RPMI7951 (cell line): Measurements from ENCODE around the gene C17orf50. TPM values are rescaled to one million over a fixed set of nuclear protein-coding genes. Genes with fewer than 3 reads are reported as not detected.

ENCODE experiments used
- DNase-seq: peaks from one replicate; pipeline ENCODE4 v3.0.0-alpha.2; 2012; ENCODE audit warnings: low read depth
- total RNA-seq: library from RNA; depleted of rRNA; stranded (reverse); fragments of >200 nt; shearing (Covaris generic); gene quantifications from 2 replicates; pipeline ENCODE4 v1.2.3, GENCODE V29; 2014

The C17orf50 gene
- total RNA-seq, 1 experiment from 2014 or later = not detected

GRCh38 chr17:35752945-35753764 is 7.5 kb upstream of the C17orf50 start, which contains the start of gene GAS2L2:
Gene GAS2L2 (minus strand): TSS chr17:35753239. CDS start chr17:35752850, 389 bp downstream.
- DNase-seq = no peak

GRCh38 chr17:35757243-35757642 is 3.4 kb upstream of the C17orf50 start:
- DNase-seq = no peak

- no peak for DNase-seq
Measured at GRCh38 chr17:35761601-35762000, 914 bp downstream of the C17orf50 start.

- DNase-seq = no peak
Measured at GRCh38 chr17:35763767-35764122, 3.1 kb downstream of the C17orf50 start.

GRCh38 chr17:35764123-35764991 is 3.7 kb downstream of the C17orf50 start:
- DNase-seq = peak; percentile 74

GRCh38 chr17:35765086-35765710 is 4.5 kb downstream of the C17orf50 start:
- no peak for DNase-seq

- no peak for DNase-seq
Measured at GRCh38 chr17:35765756-35766488, 5.2 kb downstream of the C17orf50 start.

GRCh38 chr17:35766489-35766877 is 5.8 kb downstream of the C17orf50 start:
- no peak for DNase-seq

GRCh38 chr17:35766903-35767510 is 6.3 kb downstream of the C17orf50 start:
- no peak for DNase-seq

- no peak for DNase-seq
Measured at GRCh38 chr17:35768797-35769196, 8.1 kb downstream of the C17orf50 start.

- no peak for DNase-seq
Measured at GRCh38 chr17:35769895-35770486, 9.3 kb downstream of the C17orf50 start.

- no peak for DNase-seq
Measured at GRCh38 chr17:35773129-35773528, 12.4 kb downstream of the C17orf50 start.

- DNase-seq = no peak
Measured at GRCh38 chr17:35773679-35774425, 13.2 kb downstream of the C17orf50 start.

GRCh38 chr17:35774499-35774898 is 13.8 kb downstream of the C17orf50 start:
- no peak for DNase-seq

- DNase-seq = no peak
Measured at GRCh38 chr17:35775039-35775438, 14.4 kb downstream of the C17orf50 start.

- no peak for DNase-seq
Measured at GRCh38 chr17:35775583-35775982, 14.9 kb downstream of the C17orf50 start.

- DNase-seq = no peak
Measured at GRCh38 chr17:35778641-35779196, 18.0 kb downstream of the C17orf50 start.

GRCh38 chr17:35780950-35781349 is 20.3 kb downstream of the C17orf50 start:
- DNase-seq = no peak

GRCh38 chr17:35784895-35785294 is 24.2 kb downstream of the C17orf50 start:
- no peak for DNase-seq
